Measurements from ENCODE around the gene GHR.
"Not testable (repeated sequence)": the region's sequence is repeated elsewhere in the genome, so short reads cannot be mapped to it uniquely, and the experiment has no call there.

The GHR gene

GRCh38 chr5:42569953-42570548 is 146.8 kb downstream of the GHR start:
- no peak for DNase-seq (ENCODE audit: low read depth in 2 of 2)

- DNase-seq (ENCODE audit: low read depth in 2 of 2): no peak
Observed at GRCh38 chr5:42570966-42571960, 148.0 kb downstream of the GHR start.

- no peak for DNase-seq (ENCODE audit: low read depth in 2 of 2)
Observed at GRCh38 chr5:42572313-42572712, 149.1 kb downstream of the GHR start.

GRCh38 chr5:42573386-42573785 is 150.1 kb downstream of the GHR start:
- no peak for DNase-seq (ENCODE audit: low read depth in 2 of 2)

GRCh38 chr5:42575914-42576313 is 152.7 kb downstream of the GHR start:
- DNase-seq (ENCODE audit: low read depth in 2 of 2): not testable (repeated sequence)

- not testable (repeated sequence) for DNase-seq (ENCODE audit: low read depth in 2 of 2)
Observed at GRCh38 chr5:42578901-42579300, 155.7 kb downstream of the GHR start.

- no peak for DNase-seq (ENCODE audit: low read depth in 2 of 2)
Observed at GRCh38 chr5:42579320-42579719, 156.1 kb downstream of the GHR start.

- no peak for DNase-seq (ENCODE audit: low read depth in 2 of 2)
Observed at GRCh38 chr5:42581845-42582244, 158.6 kb downstream of the GHR start.

- no peak for DNase-seq (ENCODE audit: low read depth in 2 of 2)
Observed at GRCh38 chr5:42582723-42583122, 159.5 kb downstream of the GHR start.

GRCh38 chr5:42583322-42583721 is 160.1 kb downstream of the GHR start:
- DNase-seq (ENCODE audit: low read depth in 2 of 2): no peak

GRCh38 chr5:42586625-42587024 is 163.4 kb downstream of the GHR start:
- no peak for DNase-seq (ENCODE audit: low read depth in 2 of 2)

- no peak for DNase-seq (ENCODE audit: low read depth in 2 of 2)
Observed at GRCh38 chr5:42587096-42587723, 164.0 kb downstream of the GHR start.

- DNase-seq (ENCODE audit: low read depth in 2 of 2): no peak
Observed at GRCh38 chr5:42590566-42590965, 167.3 kb downstream of the GHR start.

GRCh38 chr5:42591015-42591414 is 167.8 kb downstream of the GHR start:
- DNase-seq (ENCODE audit: low read depth in 2 of 2): no peak

GRCh38 chr5:42592401-42593140 is 169.3 kb downstream of the GHR start:
- DNase-seq (ENCODE audit: low read depth in 2 of 2): no peak

- DNase-seq (ENCODE audit: low read depth in 2 of 2): no peak
Observed at GRCh38 chr5:42593591-42593990, 170.4 kb downstream of the GHR start.

GRCh38 chr5:42595597-42595996 is 172.4 kb downstream of the GHR start:
- DNase-seq (ENCODE audit: low read depth in 2 of 2): no peak

GRCh38 chr5:42596817-42597216 is 173.6 kb downstream of the GHR start:
- DNase-seq (ENCODE audit: low read depth in 2 of 2): no peak

GRCh38 chr5:42597318-42597937 is 174.2 kb downstream of the GHR start:
- DNase-seq (ENCODE audit: low read depth in 2 of 2): no peak

GRCh38 chr5:42598311-42598710 is 175.1 kb downstream of the GHR start:
- DNase-seq (ENCODE audit: low read depth in 2 of 2): no peak

GRCh38 chr5:42599106-42599505 is 175.9 kb downstream of the GHR start:
- DNase-seq (ENCODE audit: low read depth in 2 of 2): no peak
